SH-SY5Y (cell line): ENCODE data around the gene NCKAP5.

Experiments used
- GATA2 ChIP-seq: IDR thresholded peaks from 2 replicates; pipeline ENCODE4 v1.6.1; 2011; ENCODE audit warnings: mild to moderate bottlenecking, low read depth, low read length
- GATA3 ChIP-seq: IDR thresholded peaks from 2 replicates; pipeline ENCODE4 v1.6.1; 2011; ENCODE audit warnings: low read depth, mild to moderate bottlenecking, low read length, moderate library complexity

- TF ChIP-seq GATA2 (no peak), GATA3 (peak; percentile 33; the same call in 1 of the 2 replicates)
Measured at GRCh38 chr2:133433455-133434451, 134.5 kb downstream of the NCKAP5 start.
